Endodermal cell (in vitro differentiated cells): Measurements from ENCODE around the gene KRT2. TPM values are rescaled to one million over a fixed set of nuclear protein-coding genes. Genes with fewer than 3 reads are reported as not detected.

Source experiments
- DNase-seq: peaks from one replicate; pipeline ENCODE4 v3.0.0-alpha.2; 2017
- H3K27ac ChIP-seq: 2 replicates; pipeline ENCODE4 v1.5.1; 2013; ENCODE audit warnings: mild to moderate bottlenecking, low read depth, low read length, moderate library complexity
- H3K27me3 ChIP-seq: 2 replicates; pipeline ENCODE4 v1.6.1; 2013; ENCODE audit warnings: mild to moderate bottlenecking, low read length, moderate library complexity; ENCODE audit not compliant: insufficient read depth, control insufficient read depth, poor library complexity, severe bottlenecking
- H3K36me3 ChIP-seq: 2 replicates; pipeline ENCODE4 v1.7.0; 2013; ENCODE audit warnings: mild to moderate bottlenecking, low read length, moderate library complexity; ENCODE audit not compliant: control insufficient read depth, insufficient read depth
- H3K4me1 ChIP-seq: one replicate; pipeline ENCODE4 v1.7.0; 2013; ENCODE audit warnings: low read length; ENCODE audit not compliant: control insufficient read depth, insufficient read depth
- H3K4me3 ChIP-seq: 2 replicates; pipeline ENCODE4 v1.5.1; 2013; ENCODE audit warnings: mild to moderate bottlenecking, low read length, moderate library complexity
- H3K9ac ChIP-seq: 2 replicates; pipeline ENCODE4 v1.6.1; 2013; ENCODE audit warnings: mild to moderate bottlenecking, low read length, moderate library complexity; ENCODE audit not compliant: poor library complexity, severe bottlenecking; ENCODE audit errors: extremely low read depth
- H3K9me3 ChIP-seq: 2 replicates; pipeline ENCODE4 v1.6.1; 2013; ENCODE audit warnings: mild to moderate bottlenecking, low read length, moderate library complexity; ENCODE audit not compliant: control insufficient read depth
- H3K27ac Mint-ChIP-seq: 2 replicates; pipeline ENCODE4 v1.8.0; 2020; ENCODE audit warnings: mixed read lengths
- H3K27me3 Mint-ChIP-seq: 2 replicates; pipeline ENCODE4 v1.8.0; 2021; ENCODE audit warnings: mild to moderate bottlenecking, mixed read lengths; ENCODE audit not compliant: insufficient read depth
- H3K36me3 Mint-ChIP-seq: 2 replicates; pipeline ENCODE4 v1.8.0; 2020; ENCODE audit warnings: low read depth, mixed read lengths
- H3K4me1 Mint-ChIP-seq: 2 replicates; pipeline ENCODE4 v1.8.0; 2020; ENCODE audit warnings: mixed read lengths
- H3K4me3 Mint-ChIP-seq: 2 replicates; pipeline ENCODE4 v1.8.0; 2020; ENCODE audit warnings: mild to moderate bottlenecking, moderate library complexity, mixed read lengths
- H3K9me3 Mint-ChIP-seq: 2 replicates; pipeline ENCODE4 v1.8.0; 2020; ENCODE audit warnings: mild to moderate bottlenecking, mixed read lengths
- WGBS, 2 experiments: methylation state at CpG; one replicate each; pipeline versions ENCODE4 v1.1.5 to v1.1.7; 2013; ENCODE audit warnings: missing lambda C conversion rate in 2 of 2, mixed read lengths in 1 of 2; ENCODE audit not compliant: insufficient coverage in 1 of 2, insufficient read length in 1 of 2; 5-methylcytosine and 5-hydroxymethylcytosine counted together
- total RNA-seq, 2 donors: library from RNA; stranded (reverse); fragmentation: NEBNext Ultra II Directional in 1 of 2; extraction: Animal tissue kit (Norgen Biotek cat#: 25700) in 1 of 2; gene quantifications; 2 replicates in 1 of 2; 3 replicates in 1 of 2; pipeline ENCODE4 v1.2.1, GENCODE V29; 2021
- TF ChIP-seq, protein P1 (sequence below): fragments of 200-600 bp; sonication (generic); conservative IDR thresholded peaks from 2 replicates; pipeline ENCODE4 v1.5.0; 2021; ENCODE audit warnings: antibody characterized with exemption, mild to moderate bottlenecking

The KRT2 gene
- total RNA-seq, 2 donors from 2014 or later, result not detected

DNA sequence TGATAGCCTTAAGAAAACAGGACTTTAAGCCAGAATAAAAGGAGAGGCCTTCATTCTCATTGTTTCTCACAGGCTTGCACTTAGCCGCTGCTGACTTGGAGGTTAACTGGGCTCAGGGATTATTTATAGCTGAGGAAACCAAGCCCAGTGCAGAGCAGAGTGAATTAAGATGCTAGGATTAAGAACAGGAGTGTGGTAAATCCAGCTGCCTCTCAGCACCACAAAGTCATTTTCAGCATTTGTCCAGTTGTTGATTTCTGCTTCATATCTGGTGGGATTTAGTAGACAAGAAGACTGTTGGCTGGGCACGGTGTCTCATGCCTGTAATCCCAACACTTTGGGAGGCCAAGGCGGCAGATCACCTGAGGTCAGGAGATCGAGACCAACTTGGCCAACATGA, 19.4 kb downstream of the KRT2 start:
- TF ChIP-seq, protein P1, sequence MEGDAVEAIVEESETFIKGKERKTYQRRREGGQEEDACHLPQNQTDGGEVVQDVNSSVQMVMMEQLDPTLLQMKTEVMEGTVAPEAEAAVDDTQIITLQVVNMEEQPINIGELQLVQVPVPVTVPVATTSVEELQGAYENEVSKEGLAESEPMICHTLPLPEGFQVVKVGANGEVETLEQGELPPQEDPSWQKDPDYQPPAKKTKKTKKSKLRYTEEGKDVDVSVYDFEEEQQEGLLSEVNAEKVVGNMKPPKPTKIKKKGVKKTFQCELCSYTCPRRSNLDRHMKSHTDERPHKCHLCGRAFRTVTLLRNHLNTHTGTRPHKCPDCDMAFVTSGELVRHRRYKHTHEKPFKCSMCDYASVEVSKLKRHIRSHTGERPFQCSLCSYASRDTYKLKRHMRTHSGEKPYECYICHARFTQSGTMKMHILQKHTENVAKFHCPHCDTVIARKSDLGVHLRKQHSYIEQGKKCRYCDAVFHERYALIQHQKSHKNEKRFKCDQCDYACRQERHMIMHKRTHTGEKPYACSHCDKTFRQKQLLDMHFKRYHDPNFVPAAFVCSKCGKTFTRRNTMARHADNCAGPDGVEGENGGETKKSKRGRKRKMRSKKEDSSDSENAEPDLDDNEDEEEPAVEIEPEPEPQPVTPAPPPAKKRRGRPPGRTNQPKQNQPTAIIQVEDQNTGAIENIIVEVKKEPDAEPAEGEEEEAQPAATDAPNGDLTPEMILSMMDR, result no peak
- no peaks in the 10 kb centered on the region for H3K36me3 Mint-ChIP-seq
- Histone ChIP-seq H3K4me3 (no peak overlapping the region), H3K4me1 (no peaks in the 10 kb centered on the region), H3K27me3 (peaks cover 32% of the 10 kb centered on the region), H3K9ac (no peak overlapping the region), H3K36me3 (no peaks in the 10 kb centered on the region), H3K27ac (no peak overlapping the region), H3K9me3 (no peaks in the 10 kb centered on the region)
- no peaks in the 10 kb centered on the region for H3K9me3 Mint-ChIP-seq
- no peak overlapping the region for H3K4me3 Mint-ChIP-seq
- H3K27me3 Mint-ChIP-seq, result peaks cover 41% of the 10 kb centered on the region
- 93 to 96% methylated on average over 4 of the region's 4 CpGs for WGBS, 2 experiments
- no peak for DNase-seq
- H3K27ac Mint-ChIP-seq, result no peak overlapping the region
- peaks cover 6% of the 10 kb centered on the region for H3K4me1 Mint-ChIP-seq

DNA sequence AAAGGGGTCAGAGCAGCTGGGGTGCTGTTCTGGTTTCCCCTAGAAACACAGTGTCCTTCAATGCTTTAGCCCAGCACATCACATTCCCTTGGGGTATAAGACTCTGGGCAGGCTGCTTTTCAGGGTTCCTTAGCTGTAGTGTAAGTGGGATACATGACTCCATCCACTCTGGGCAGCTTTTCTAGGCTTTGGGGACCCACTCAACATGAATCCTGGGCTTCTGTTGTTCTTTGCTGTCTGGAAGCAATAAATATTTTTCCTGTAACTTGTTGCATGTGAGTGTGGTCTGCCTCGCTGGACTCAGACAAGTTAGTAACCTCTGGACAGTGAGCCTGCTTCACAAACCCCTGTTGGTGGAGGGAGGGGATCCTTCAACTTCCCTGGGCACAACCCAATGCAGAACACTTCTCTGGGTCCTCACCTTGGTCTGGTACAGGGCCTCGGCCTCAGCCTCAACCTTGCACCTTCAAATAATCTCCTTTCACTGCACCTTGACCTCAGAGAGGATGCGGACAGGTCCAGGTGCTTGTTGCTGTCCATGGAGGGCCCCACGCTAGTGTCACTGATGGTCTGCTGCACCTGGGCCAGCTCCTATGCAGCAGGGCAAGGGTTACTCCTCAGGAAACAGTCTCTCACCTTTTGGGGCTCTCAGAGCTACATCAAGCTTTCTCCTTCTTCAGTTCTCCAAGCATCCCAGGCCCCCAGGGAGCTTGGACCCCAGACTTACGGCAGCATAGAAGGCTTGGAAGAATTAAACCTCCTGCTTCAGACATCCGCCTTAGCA, 20.1 kb downstream of the KRT2 start:
- H3K4me1 Mint-ChIP-seq, result peaks cover 4% of the 10 kb centered on the region
- H3K4me3 ChIP-seq, result no peak overlapping the region
- no peaks in the 10 kb centered on the region for H3K9me3 Mint-ChIP-seq
- H3K36me3 Mint-ChIP-seq, result no peaks in the 10 kb centered on the region
- DNase-seq, result peak; percentile 38
- H3K27ac Mint-ChIP-seq, result no peak overlapping the region
- H3K4me3 Mint-ChIP-seq, result no peak overlapping the region
- no peak overlapping the region for H3K9ac ChIP-seq
- no peak overlapping the region for H3K27ac ChIP-seq
- no peaks in the 10 kb centered on the region for H3K36me3 ChIP-seq
- H3K27me3 Mint-ChIP-seq, result peaks cover 48% of the 10 kb centered on the region
- 85 to 93% methylated on average over 3 to 6 of the region's 6 CpGs for WGBS, 2 experiments
- TF ChIP-seq, protein P1, result no peak
- H3K4me1 ChIP-seq, result no peaks in the 10 kb centered on the region
- no peaks in the 10 kb centered on the region for H3K9me3 ChIP-seq
- H3K27me3 ChIP-seq, result peaks cover 32% of the 10 kb centered on the region

DNA sequence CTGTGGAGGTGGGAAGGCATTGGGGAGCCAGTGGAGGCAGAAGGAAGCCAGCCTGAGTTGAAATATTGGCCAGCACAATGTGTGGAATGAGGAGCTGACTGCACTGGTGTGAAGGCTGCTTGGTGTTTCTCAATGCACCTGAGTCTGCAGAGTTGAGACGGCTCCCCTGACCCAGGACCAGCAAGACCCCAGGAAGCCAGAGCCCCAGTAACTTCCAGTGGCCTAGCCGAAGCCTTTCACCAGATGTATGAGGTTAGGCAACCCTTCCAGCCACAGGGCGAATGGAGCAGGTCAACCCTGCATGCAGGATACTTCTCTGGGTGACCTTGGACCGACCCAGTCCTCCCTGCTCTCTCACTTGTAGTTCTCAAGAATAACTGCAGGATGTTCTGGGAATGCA, 20.7 kb downstream of the KRT2 start:
- no peaks in the 10 kb centered on the region for H3K9me3 Mint-ChIP-seq
- no peak overlapping the region for H3K27ac Mint-ChIP-seq
- no peaks in the 10 kb centered on the region for H3K4me1 ChIP-seq
- H3K4me3 Mint-ChIP-seq, result no peak overlapping the region
- H3K27me3 ChIP-seq, result peaks cover 32% of the 10 kb centered on the region
- TF ChIP-seq, protein P1, result no peak
- WGBS, 2 experiments, result 68 to 69% methylated on average over 4 of the region's 4 CpGs
- DNase-seq, result peak; percentile 43
- H3K9me3 ChIP-seq, result no peaks in the 10 kb centered on the region
- peaks cover 54% of the 10 kb centered on the region for H3K27me3 Mint-ChIP-seq
- no peaks in the 10 kb centered on the region for H3K36me3 ChIP-seq
- H3K27ac ChIP-seq, result no peak overlapping the region
- no peak overlapping the region for H3K9ac ChIP-seq
- no peaks in the 10 kb centered on the region for H3K36me3 Mint-ChIP-seq
- H3K4me3 ChIP-seq, result no peak overlapping the region
- H3K4me1 Mint-ChIP-seq, result no peaks in the 10 kb centered on the region
